ENCODE results near the gene JADE2.

The JADE2 gene

GRCh38 chr5:134537297-134537696 is 11.8 kb downstream of the JADE2 start:
- CTCF ChIA-PET: interaction anchor here (0.8 kb wide), 1 partner anchor 10 kb away, joined by 3 read pairs; no protein-coding TSS in a partner anchor
- DNase-seq (ENCODE audit: extremely low spot score): no peak
- TF ChIP-seq SP1 (IDR thresholded peaks at IDR 0.05): no peak
- no peak for TF ChIP-seq ELF4 (IDR thresholded peaks at IDR 0.05)
- no peak for TF ChIP-seq BHLHE40 (IDR thresholded peaks at IDR 0.05; ENCODE audit: borderline replicate concordance)
- no peak for TF ChIP-seq TARDBP (IDR thresholded peaks at IDR 0.05)
- no peak for TF ChIP-seq LEF1 (IDR thresholded peaks at IDR 0.05; ENCODE audit: borderline replicate concordance)
- TF ChIP-seq CTBP1 (IDR thresholded peaks at IDR 0.05; ENCODE audit: borderline replicate concordance): no peak
- POLR2A ChIA-PET: no interaction called here

- POLR2A ChIA-PET: no interaction called here
- no peak for DNase-seq (ENCODE audit: extremely low spot score)
- CTCF ChIA-PET: no interaction called here
- TF ChIP-seq CTBP1 (IDR thresholded peaks at IDR 0.05; ENCODE audit: borderline replicate concordance) (no peak), ELF4 (IDR thresholded peaks at IDR 0.05) (no peak), BHLHE40 (IDR thresholded peaks at IDR 0.05; ENCODE audit: borderline replicate concordance) (no peak), L3MBTL2 (conservative IDR thresholded peaks at IDR 0.05) (no peak), LEF1 (IDR thresholded peaks at IDR 0.05; ENCODE audit: borderline replicate concordance) (no peak), FOXA1 (IDR thresholded peaks at IDR 0.05) (no peak), HDGF (IDR thresholded peaks at IDR 0.05; ENCODE audit: borderline replicate concordance) (no peak), SP1 (IDR thresholded peaks at IDR 0.05) (no peak), ARNT (IDR thresholded peaks at IDR 0.05) (no peak), FOXM1 (IDR thresholded peaks at IDR 0.05; ENCODE audit: borderline replicate concordance) (no peak), PKNOX1 (IDR thresholded peaks at IDR 0.05) (no peak), ZNF384 (IDR thresholded peaks at IDR 0.05) (no peak), TARDBP (IDR thresholded peaks at IDR 0.05) (no peak), NFRKB (IDR thresholded peaks at IDR 0.05) (no peak), SUZ12 (IDR thresholded peaks at IDR 0.05) (no peak), FOXK2 (IDR thresholded peaks at IDR 0.05) (no peak)
These were observed 12.8 kb downstream of the JADE2 start for GRCh38 chr5:134538296-134538695.

GRCh38 chr5:134539732-134540131 is 14.3 kb downstream of the JADE2 start:
- no peak for TF ChIP-seq LEF1 (IDR thresholded peaks at IDR 0.05; ENCODE audit: borderline replicate concordance)
- DNase-seq (ENCODE audit: extremely low spot score): no peak
- ChIA-PET POLR2A (no interaction called here), CTCF (interaction anchor here (0.7 kb wide), 1 partner anchor 917 kb away, joined by 3 read pairs; no protein-coding TSS in a partner anchor)

- DNase-seq (ENCODE audit: extremely low spot score): no peak
- POLR2A ChIA-PET: interaction anchor here (1.1 kb wide), 1 partner anchor 129 kb away, joined by 3 read pairs; the partner anchor contains the start of gene CDKN2AIPNL
- TF ChIP-seq HDGF (IDR thresholded peaks at IDR 0.05; ENCODE audit: borderline replicate concordance) (no peak), L3MBTL2 (conservative IDR thresholded peaks at IDR 0.05) (no peak), SP1 (IDR thresholded peaks at IDR 0.05) (no peak), FOXM1 (IDR thresholded peaks at IDR 0.05; ENCODE audit: borderline replicate concordance) (no peak), FOXA1 (IDR thresholded peaks at IDR 0.05) (no peak), ELF4 (IDR thresholded peaks at IDR 0.05) (no peak), PKNOX1 (IDR thresholded peaks at IDR 0.05) (no peak), ZNF384 (IDR thresholded peaks at IDR 0.05) (no peak), ARNT (IDR thresholded peaks at IDR 0.05) (no peak), CTBP1 (IDR thresholded peaks at IDR 0.05; ENCODE audit: borderline replicate concordance) (no peak), LEF1 (IDR thresholded peaks at IDR 0.05; ENCODE audit: borderline replicate concordance) (no peak), FOXK2 (IDR thresholded peaks at IDR 0.05) (no peak), TARDBP (IDR thresholded peaks at IDR 0.05) (no peak), SUZ12 (IDR thresholded peaks at IDR 0.05) (no peak), NFRKB (IDR thresholded peaks at IDR 0.05) (no peak), BHLHE40 (IDR thresholded peaks at IDR 0.05; ENCODE audit: borderline replicate concordance) (no peak)
- CTCF ChIA-PET: interaction anchor here (0.7 kb wide), 1 partner anchor 33 kb away, joined by 3 read pairs; no protein-coding TSS in a partner anchor
These were observed 15.6 kb downstream of the JADE2 start for GRCh38 chr5:134540747-134541733.

- no peak for DNase-seq (ENCODE audit: extremely low spot score)
- ChIA-PET POLR2A (interaction anchor here (1.1 kb wide), 1 partner anchor 130 kb away, joined by 3 read pairs; the partner anchor contains the start of gene CDKN2AIPNL), CTCF (interaction anchor here (0.7 kb wide), 3 partner anchors 11 to 206 kb away, joined by 3 to 5 read pairs (median 5); no protein-coding TSS in a partner anchor)
- TF ChIP-seq BHLHE40 (IDR thresholded peaks at IDR 0.05; ENCODE audit: borderline replicate concordance) (no peak), ELF4 (IDR thresholded peaks at IDR 0.05) (no peak), TARDBP (IDR thresholded peaks at IDR 0.05) (no peak), PKNOX1 (IDR thresholded peaks at IDR 0.05) (no peak), ZNF384 (IDR thresholded peaks at IDR 0.05) (no peak), CTBP1 (IDR thresholded peaks at IDR 0.05; ENCODE audit: borderline replicate concordance) (no peak), SUZ12 (IDR thresholded peaks at IDR 0.05) (no peak), L3MBTL2 (conservative IDR thresholded peaks at IDR 0.05) (no peak), LEF1 (IDR thresholded peaks at IDR 0.05; ENCODE audit: borderline replicate concordance) (no peak), HDGF (IDR thresholded peaks at IDR 0.05; ENCODE audit: borderline replicate concordance) (no peak), SP1 (IDR thresholded peaks at IDR 0.05) (no peak), FOXK2 (IDR thresholded peaks at IDR 0.05) (no peak), FOXM1 (IDR thresholded peaks at IDR 0.05; ENCODE audit: borderline replicate concordance) (no peak), ARNT (IDR thresholded peaks at IDR 0.05) (no peak), FOXA1 (IDR thresholded peaks at IDR 0.05) (no peak)
These were observed 16.4 kb downstream of the JADE2 start for GRCh38 chr5:134541736-134542376.

All from HEK293T (cell line).